GM19397 (cell line): ENCODE data around the gene SLC22A23.

Source experiments
- ATAC-seq: cut with Tn5 transposase; IDR thresholded peaks from one replicate; pipeline ENCODE4 v1.9.1; 2021; ENCODE audit warnings: mild to moderate bottlenecking, moderate library complexity; ENCODE audit not compliant: unreplicated experiment

SLC22A23 gene

DNA sequence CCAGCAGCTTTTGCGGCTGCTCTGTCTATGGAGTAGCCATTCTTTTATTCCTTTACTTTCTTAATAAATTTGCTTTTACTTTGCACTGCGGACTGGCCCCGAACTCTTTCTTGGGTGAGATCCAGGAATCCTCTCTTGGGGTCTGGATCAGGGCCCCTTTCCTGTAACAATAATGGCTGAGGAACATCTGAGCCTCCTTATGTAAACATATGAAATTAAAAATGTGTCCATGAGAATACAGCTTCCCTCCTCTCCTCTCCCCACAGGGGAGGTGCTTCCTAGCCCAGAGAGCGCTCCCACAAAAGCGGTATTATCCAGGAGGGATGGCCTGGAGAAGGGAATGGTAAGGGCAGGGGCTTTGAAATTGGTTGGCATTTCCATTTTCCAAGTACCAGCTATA, 117.0 kb downstream of the SLC22A23 start:
- ATAC-seq, result no peak

DNA sequence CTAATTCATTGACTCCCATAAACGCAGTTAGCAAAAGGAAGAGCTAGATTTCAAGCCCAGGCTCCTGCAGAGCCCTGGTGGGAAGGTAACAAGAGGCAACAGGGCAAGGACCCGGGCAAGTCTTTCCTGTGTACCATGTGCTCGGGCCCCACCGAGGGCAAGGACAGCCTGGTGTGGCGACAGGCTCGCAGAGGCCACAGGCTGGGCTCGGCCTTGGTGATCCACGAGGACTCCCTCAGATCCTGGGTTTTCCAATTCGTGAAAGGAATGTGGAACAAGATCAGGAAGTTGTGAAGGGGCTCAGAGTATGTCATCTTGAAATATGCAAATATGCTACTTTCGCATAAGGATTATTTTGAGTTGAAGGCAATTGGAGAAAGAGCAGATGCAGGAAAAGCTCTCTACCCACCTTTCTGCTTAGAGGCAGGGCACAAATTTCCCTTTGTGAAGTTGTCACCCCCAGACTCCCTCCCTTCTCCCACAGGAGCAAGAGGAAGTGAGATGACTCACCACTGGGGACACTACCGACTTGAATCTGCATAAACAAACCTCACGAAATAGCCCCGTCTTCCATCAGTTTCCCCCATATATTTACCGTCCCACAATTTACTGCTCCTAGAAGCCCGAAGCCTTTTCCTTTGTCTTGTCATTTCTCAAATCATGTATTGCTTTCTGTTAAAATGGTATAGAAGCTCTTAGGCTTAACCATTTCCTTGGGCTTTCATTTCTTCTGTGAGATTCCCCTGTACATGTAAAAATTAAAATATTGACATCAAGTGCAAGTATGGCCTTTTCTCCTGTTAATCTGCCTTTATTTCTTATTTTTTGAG, 119.1 kb downstream of the SLC22A23 start:
- no peak for ATAC-seq

DNA sequence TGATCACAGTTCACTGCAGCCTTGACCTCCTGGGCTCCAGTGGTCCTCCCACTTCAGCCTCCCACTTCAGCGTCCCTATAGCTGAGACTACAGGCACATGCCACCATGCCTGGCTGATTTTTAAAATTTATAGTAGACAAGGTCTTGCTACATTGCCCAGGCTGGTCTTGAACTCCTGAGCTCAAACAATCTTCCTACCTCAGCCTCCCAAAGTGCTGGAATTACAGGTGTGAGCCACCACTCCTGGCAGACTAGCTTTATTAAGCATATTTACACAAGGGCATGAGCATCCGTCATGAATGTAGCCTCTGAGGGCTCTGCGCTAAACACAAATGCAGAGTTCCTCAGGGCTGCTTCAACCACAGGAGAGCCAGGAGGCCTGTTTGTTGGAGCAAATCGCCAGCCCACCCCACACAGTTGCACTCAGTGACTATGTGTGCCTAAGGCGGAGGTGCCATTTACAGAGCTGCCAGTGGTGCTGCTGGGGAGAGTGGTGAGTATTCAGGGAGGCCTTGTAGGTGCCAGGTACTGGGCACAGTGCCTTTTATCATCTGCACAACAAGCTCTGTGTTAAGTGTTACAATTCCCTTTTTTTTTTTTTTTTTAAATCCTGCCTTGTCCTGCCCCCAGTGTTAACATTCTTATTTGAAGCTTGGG, 119.9 kb downstream of the SLC22A23 start:
- no peak for ATAC-seq

DNA sequence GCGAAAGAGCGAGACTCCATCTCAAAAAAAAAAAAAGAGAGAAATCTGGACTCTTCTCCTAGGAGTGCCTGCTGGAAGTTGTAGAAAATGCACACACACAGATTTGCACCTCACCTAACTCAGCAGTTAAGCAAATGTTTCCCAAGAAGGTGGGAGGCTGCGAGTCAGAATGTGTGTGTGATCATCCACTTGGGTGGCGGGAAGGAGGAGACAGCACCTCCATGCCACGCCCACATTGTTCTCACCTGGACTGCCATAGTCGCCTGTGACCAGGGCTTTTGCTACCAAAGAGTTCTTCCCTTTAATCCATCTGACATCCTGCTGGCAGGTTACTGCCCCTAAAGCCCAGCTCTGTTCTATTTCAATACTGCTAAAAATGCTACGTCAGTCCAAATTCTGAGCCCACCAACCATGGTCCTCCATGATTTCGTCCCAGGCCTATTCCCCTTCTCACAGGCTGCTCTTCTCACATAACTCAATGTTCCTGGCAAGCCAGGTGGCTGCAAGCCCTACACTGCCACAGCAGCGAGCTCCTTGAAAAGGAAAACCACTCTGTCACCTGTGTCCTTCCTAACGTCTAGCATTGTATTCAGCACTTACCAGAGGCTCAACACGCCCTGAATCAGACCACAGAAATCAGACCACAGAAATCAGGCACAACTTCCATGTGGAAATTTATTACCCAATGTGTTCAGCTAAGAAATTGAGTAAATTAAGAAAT, 120.6 kb downstream of the SLC22A23 start:
- no peak for ATAC-seq

DNA sequence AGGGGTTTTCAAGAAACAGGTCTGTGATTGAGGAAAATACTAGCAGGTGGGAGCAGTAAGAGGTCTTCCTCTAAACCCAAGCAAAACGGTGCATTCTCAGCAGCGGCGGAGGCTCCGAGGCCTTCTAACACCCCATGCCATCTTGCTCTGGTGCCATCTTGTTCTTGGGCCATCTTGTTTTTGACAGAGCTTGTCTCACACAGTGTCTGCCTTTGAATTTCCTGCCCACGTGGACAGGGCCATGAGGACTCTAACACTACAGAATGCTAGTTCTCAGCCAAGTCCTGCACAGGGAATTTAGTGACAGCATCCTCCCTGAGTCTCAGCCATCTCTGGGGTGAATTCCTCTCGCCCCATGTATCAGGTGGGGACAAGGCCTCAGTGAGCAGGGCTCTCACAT, 121.7 kb downstream of the SLC22A23 start:
- ATAC-seq, result no peak

DNA sequence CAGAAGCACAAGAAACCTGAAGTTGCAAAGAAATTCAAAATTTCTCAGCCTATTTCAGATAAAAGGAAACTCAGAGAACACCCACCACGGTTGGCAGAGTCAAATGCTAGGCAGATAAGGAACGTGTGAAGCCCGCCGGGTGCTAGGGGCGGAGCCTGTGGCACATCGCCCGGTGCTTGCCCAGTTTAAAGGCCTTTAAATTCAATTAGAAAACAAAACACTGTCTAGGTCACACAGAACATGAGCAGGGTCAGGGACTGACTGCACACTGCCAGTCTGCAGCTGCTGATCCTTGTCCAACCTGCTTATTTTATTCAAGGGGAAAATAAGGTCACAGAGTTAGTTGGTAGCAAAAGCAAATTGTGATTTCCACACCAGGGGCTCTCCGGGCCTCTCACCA, 122.3 kb downstream of the SLC22A23 start:
- ATAC-seq, result no peak

DNA sequence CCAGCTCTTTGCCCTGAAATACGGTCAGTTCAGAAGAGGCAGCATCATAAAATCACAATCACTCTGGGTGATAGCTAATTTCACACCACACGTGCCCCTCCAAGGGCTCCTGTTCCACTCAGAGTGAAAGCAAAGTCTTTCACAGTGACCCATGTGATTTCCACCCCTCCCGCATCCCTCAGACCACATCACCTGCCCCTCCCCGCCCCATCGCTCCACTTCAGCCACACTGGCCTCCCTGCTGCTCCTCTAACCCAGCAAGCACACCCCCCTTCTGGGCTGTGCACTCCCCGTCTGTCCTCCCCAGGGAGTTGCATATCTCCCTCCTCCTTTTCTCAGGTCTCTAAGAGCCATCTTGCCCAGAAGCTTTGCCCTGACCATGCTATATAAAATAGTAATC, 123.6 kb downstream of the SLC22A23 start:
- peak; percentile 62 for ATAC-seq

DNA sequence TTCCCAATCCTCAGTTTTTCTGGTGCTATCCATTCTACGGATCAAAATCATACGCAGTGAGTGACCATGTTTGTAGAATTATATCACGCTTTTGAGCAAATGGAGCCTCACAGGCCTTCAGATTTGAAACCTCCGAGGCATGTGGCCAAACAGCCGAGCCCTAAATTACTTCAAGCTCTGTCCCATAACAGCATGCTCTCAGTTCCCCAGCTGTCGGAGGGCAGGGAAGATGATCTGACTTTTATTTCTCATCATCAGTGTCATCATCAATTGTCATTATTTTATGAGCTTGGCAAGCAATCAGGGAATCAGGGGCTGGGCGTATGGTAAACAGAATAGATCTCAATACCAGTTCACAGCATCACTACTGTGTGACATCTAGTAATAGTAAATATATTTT, 124.9 kb downstream of the SLC22A23 start:
- ATAC-seq, result no peak

DNA sequence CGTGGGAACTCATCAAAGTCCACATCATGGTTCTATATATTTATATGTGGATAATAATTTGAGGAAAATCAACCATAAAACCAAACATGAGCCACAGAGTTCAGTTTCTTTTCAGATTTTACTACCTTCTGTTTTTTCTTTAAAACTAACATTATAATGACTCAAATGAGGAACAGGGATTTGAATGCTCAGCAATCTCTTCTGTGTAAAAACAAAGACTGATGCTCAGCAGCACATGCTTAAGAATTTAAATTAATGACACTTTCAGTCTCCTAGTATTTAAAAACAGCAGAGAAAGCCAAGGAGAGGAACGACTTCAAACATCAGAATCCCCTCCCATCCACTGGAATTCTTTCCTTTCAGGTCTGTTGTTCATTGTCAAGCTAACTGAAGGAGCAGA, 125.4 kb downstream of the SLC22A23 start:
- no peak for ATAC-seq

DNA sequence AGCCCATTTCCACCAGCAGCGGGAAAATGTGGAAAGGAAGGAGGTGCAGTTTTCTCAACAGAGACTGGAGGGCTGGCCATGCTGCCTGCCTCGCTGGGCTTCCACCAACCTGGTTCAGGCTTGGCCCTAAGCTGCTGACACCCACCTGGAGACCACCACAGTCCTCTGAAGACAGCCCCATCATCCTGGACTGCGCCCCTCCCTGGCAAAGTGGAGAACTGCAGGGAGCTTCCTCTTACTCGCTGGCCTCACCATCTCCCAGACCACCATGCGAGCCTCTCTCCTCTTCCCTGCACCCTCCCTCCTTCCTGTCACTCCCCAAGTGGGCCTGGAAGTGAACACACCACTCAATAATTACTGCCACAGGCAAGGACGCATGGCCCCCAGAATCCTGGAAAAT, 126.7 kb downstream of the SLC22A23 start:
- no peak for ATAC-seq

DNA sequence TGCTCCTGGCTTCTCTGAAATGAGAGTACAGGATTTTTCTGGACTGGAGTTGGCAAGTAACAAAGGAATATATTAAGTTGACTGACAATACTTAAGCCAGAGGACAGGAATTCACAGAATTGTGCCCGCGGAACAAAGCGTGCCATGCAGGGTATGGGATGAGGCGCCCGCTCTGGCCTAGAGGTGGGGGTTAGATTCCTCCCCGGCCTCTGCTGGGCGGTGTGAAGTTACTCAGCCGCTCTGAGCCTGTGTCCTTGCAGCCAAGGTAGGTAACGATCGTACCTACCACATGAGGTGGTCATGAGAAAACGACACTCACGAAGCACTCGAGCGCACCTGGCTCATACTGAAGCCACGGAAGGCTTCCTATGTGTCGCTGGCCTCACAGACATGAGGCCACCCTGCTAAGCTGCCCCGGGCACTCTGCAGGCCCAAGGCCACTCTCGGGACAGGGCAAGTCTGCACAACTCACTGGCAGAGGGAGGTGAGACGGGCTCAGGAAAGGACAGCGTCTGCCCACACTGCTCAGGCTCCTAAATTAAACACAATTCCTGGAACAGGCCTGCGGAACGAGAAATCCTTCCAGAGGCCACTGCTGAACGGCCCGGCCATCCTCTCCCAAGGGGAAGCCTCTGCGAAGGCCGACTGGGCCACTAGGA, 127.3 kb downstream of the SLC22A23 start:
- ATAC-seq, result no peak

DNA sequence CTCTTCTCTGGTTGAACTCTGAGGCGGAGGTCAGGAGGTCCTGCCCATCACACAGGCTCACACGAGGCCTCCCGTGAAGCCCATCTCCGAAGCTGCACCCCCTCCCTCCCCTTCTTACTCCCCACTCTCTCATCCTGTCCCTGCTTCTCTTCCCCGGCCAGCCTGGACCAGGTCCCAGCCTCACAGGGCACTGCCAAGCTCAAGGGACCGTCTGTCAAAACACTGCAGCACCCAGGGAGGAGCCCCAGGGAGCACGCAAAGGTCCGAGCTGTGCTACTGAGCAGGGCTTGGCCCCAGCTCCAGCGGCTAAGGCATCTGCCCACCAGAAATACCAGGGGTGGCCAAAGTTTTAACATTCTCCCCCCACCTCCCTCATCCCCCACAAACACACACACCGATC, 128.1 kb downstream of the SLC22A23 start:
- ATAC-seq, result no peak

DNA sequence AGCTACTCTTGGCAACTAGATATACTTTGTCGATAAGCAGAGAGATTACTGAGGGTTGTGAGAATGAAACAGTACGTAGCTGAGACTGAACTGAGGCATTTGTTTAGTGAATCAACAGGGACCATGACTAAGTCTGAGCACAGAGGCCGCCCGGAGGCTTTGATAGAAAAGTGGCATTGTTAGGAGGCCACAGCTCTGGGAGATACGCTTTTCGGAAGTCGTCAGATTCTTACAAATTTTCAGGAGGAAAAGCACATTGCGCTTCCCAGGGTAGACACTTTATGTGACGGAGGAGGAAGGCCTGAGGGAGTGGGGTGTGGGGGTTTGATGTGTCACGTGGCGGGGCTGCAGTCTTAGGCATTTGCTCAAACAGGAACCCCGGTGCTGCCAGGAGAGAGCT, 128.7 kb downstream of the SLC22A23 start:
- ATAC-seq, result no peak

DNA sequence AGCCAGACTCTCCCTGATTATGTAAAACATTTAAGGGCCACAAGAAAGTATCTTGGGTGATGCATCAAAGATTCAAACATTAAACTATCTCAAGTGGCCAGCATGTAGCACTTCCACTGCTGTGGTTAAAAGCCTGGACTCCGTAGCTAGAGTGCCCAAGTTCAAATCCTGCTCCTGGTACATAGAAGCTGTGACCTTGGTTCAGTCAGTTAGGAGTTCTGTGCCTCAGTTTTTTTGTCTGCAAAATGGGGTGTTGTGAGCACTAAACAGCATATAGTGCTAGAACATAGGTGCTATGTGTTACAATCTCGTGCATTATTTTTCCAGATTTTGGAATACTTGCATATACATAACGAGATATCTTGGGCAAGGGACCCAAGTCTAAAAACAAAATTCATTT, 129.4 kb downstream of the SLC22A23 start:
- no peak for ATAC-seq

DNA sequence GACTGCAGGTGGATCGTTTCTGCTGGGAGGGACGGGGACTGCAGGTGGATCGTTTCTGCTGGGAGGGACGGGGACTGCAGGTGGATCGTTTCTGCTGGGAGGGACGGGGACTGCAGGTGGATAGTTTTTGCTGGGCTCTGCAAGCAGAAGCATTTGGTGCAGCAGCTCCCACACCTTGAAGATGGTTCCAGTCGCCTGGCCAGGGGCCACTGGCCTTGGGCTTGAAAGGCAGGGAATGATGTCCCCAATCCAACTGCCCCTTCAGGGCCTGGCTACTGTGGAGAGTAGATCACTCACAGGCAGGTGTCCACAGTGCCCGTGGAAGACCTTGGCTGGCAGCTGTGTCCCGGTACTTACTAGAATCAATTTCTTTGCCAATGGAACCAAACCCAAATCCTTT, 129.9 kb downstream of the SLC22A23 start:
- ATAC-seq, result no peak

DNA sequence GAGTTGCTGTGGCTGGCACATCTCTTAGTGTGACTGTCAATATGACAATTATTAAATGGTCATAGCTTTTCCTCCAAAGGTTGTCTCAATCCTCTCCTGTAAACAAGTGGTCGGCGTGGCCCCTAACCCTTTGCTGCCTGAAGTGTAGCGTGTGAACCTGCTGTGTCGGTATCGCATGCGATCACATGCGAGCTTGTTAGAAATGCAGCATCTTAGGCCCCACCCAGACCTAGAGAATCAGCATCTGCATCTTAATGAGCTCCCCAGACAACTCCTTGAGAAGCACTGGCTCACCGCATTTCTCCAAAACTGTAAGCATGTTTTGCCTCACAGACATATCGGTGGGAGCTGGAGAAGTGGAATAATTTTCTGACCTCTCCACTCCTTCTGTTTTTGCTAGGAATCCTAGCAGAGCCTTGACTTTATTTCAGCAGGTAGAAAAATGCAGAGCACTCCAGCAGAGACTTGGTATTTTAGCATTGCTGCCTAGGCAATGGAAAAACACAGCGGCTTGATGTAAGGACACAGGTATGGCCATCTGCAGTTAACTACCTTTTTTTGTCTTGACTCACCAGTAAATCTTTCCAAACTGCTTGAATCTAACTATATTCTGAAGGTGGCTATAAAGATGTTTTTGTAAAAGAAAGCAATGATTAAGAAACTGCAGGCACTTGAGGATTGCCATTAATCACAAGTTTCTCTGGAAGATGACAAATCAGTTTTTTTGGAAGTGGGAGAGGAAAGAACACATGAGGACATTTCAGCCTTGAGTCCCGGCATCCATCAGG, 130.5 kb downstream of the SLC22A23 start:
- ATAC-seq, result no peak

DNA sequence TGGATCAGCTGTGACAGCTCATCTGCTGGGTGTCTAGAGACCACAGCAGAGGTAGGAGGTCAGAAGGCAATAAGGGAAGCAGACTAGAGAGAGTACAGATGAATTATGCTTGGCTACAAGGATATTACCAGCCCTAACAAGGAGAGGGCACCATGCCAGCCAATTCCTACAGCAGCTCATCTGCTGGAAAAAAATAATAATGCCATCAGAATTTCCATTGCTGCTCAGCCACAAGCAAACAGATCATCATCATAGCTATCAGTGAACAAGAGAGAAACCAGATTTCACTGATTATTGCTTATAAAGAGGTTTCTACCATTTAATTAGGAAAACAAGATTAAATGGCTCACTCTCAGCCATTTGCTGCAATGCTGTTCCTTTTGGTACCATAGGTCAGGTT, 131.6 kb downstream of the SLC22A23 start:
- ATAC-seq, result no peak

DNA sequence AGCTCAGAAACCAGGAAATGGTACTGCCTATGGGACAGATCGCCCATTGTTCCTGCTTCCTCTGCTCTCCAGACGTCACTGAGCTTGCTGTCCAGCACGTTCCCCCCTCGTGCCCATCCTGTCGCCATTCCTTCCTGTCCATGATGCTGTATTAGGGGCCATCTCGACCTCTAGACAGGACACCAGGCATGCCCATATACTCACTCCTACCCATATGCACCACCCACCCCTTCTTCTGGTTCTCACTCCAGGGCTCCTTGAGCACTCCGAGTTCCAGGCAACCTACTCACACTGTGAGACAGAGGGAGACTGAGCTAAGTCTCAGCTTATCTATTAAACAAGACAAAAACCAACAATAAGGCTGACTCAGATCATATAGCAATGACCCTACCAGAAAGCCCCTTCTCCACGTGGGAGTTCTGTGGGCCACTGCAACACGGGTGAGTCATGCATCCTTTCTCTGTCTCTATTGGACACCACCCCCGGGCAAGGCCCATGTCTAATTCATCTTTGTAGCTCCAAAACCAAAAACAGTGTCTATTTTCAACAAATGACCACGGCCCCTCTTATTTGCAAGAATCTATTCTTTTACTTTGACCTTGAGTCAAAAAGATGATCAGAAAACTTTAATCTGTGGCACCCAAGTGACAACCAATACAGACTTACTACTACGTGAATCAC, 132.4 kb downstream of the SLC22A23 start:
- ATAC-seq, result no peak

DNA sequence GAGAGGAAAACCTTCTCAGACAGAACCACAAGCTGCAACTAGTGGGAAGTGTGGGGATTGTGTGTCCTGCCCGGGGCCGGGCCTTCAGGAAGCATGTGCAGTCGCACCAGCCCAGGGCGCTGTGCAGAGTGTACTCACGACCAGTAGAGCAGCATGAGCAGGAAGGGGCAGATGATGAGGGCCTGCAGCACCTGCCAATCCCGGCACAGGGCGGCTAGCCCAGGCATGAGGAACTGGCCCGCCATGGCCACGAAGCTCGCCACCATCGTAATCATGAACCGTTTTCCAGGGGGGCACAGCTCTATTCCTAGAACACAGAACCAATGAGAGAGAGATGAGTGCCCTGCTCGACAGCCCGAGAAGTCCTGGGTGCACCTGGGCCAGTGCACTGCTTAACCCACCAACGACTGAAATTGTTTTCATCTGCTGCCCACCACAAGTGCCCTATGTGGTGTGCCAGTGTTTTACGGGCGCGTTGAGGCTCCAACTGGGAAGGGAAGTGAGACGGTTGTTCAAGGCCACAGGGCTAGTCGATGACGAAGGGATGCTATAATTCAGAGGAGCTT, 133.1 kb downstream of the SLC22A23 start:
- ATAC-seq, result no peak

DNA sequence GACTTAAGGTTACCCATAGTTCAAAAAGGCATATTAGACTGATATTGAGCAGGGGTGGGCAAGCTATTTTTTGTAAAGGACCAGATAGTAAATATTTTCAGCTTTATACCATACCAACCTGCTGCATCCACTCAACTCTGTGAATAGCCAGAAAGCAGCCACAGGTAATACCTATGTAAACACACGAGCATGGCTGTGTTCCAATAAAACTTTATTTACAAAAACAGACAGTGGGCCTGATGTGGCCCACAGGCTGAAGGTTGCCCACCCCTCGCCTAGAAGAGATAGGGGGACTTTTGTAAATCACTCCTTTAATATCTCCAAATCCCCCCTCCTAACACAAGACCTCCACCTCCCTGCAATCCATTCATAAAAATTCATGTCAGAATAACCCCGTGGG, 133.7 kb downstream of the SLC22A23 start:
- no peak for ATAC-seq
